GM23338 (cell line): Measurements from ENCODE around the gene TMTC2. TPM values are rescaled to one million over a fixed set of nuclear protein-coding genes. Genes with fewer than 3 reads are reported as not detected.

Experiments used
- ATAC-seq: fragments of 200-7000 bp; cut with Tn5 transposase; 3 replicates; pipeline ENCODE4 v1.9.1; 2020
- DNase-seq: peaks from one replicate; pipeline ENCODE4 v3.0.0-alpha.2; 2015; ENCODE audit warnings: low spot score
- H2AFZ ChIP-seq: fragments of 200-600 bp; sonication (generic); 2 replicates; pipeline ENCODE4 v1.8.0; 2016; ENCODE audit warnings: antibody characterized with exemption, mild to moderate bottlenecking, moderate library complexity
- H3F3A ChIP-seq: fragments of 200-600 bp; sonication (generic); replicated peaks from 2 replicates; pipeline ENCODE4 v1.8.0; 2017; ENCODE audit warnings: antibody characterized with exemption, mixed run types, low read depth
- H3K27ac ChIP-seq: fragments of 200-600 bp; sonication (generic); 2 replicates; pipeline ENCODE4 v1.6.1; 2016; ENCODE audit warnings: low read depth
- H3K27me3 ChIP-seq: fragments of 200-600 bp; sonication (generic); 2 replicates; pipeline ENCODE4 v1.8.0; 2016; ENCODE audit warnings: mild to moderate bottlenecking, mixed run types, moderate library complexity; ENCODE audit not compliant: insufficient read depth
- H3K36me3 ChIP-seq: fragments of 200-600 bp; sonication (generic); 2 replicates; pipeline ENCODE4 v1.8.0; 2016; ENCODE audit warnings: mild to moderate bottlenecking; ENCODE audit not compliant: insufficient read depth
- H3K4me1 ChIP-seq: fragments of 200-600 bp; sonication (generic); 2 replicates; pipeline ENCODE4 v1.8.0; 2016; ENCODE audit warnings: mild to moderate bottlenecking, moderate library complexity; ENCODE audit not compliant: insufficient read depth
- H3K4me2 ChIP-seq: fragments of 200-600 bp; sonication (generic); 2 replicates; pipeline ENCODE4 v1.7.1; 2017; ENCODE audit warnings: mixed run types
- H3K4me3 ChIP-seq: fragments of 200-600 bp; sonication (generic); 2 replicates; pipeline ENCODE4 v1.6.1; 2016; ENCODE audit warnings: mixed run types
- H3K79me2 ChIP-seq: fragments of 200-600 bp; sonication (generic); replicated peaks from 2 replicates; pipeline ENCODE4 v1.8.0; 2017; ENCODE audit warnings: mild to moderate bottlenecking; ENCODE audit not compliant: insufficient read depth
- H3K9me2 ChIP-seq: fragments of 200-600 bp; sonication (generic); 2 replicates; pipeline ENCODE4 v1.8.0; 2017; ENCODE audit not compliant: insufficient read depth
- H4K20me1 ChIP-seq: fragments of 200-600 bp; sonication (generic); replicated peaks from 2 replicates; pipeline ENCODE4 v1.8.0; 2017; ENCODE audit warnings: mild to moderate bottlenecking; ENCODE audit not compliant: insufficient read depth
- H3K27ac Mint-ChIP-seq: 2 replicates; pipeline ENCODE4 v1.8.0; 2020; ENCODE audit warnings: inconsistent platforms, mild to moderate bottlenecking, moderate library complexity, mixed read lengths
- H3K27me3 Mint-ChIP-seq: 3 replicates; pipeline ENCODE4 v1.8.0; 2022; ENCODE audit warnings: low read depth, mild to moderate bottlenecking, moderate library complexity, mixed read lengths, inconsistent platforms; ENCODE audit not compliant: insufficient read depth, poor library complexity
- H3K36me3 Mint-ChIP-seq: 3 replicates; pipeline ENCODE4 v1.8.0; 2021; ENCODE audit warnings: low read depth, mild to moderate bottlenecking, inconsistent platforms, moderate library complexity, mixed read lengths
- H3K4me1 Mint-ChIP-seq: 3 replicates; pipeline ENCODE4 v1.8.0; 2020; ENCODE audit warnings: mild to moderate bottlenecking, inconsistent platforms, mixed read lengths
- H3K4me3 Mint-ChIP-seq: 3 replicates; pipeline ENCODE4 v1.8.0; 2021; ENCODE audit warnings: moderate library complexity, mild to moderate bottlenecking, inconsistent platforms, mixed read lengths
- H3K9me3 Mint-ChIP-seq: 3 replicates; pipeline ENCODE4 v1.8.0; 2020; ENCODE audit warnings: moderate library complexity, mild to moderate bottlenecking, inconsistent platforms, mixed read lengths
- CREB1 ChIP-seq: fragments of 250-450 bp; sonication (Bioruptor Pico); IDR thresholded peaks from 2 replicates; pipeline ENCODE4 v1.5.0; 2020; ENCODE audit warnings: low read depth, mild to moderate bottlenecking, moderate library complexity
- EZH2 ChIP-seq: fragments of 200-600 bp; sonication (generic); IDR thresholded peaks from one replicate; pipeline ENCODE4 v1.8.0; 2017; ENCODE audit warnings: antibody characterized with exemption, mild to moderate bottlenecking, low read depth; ENCODE audit not compliant: unreplicated experiment
- EZH2phosphoT487 ChIP-seq: fragments of 200-600 bp; sonication (generic); IDR thresholded peaks from one replicate; pipeline ENCODE4 v1.8.1; 2018; ENCODE audit warnings: antibody characterized with exemption; ENCODE audit not compliant: unreplicated experiment
- JUNB ChIP-seq: IDR thresholded peaks from one replicate; pipeline ENCODE4 v1.6.1; 2016; ENCODE audit warnings: antibody characterized with exemption; ENCODE audit not compliant: unreplicated experiment
- POLR2AphosphoS5 ChIP-seq: IDR thresholded peaks from 2 replicates; pipeline ENCODE4 v1.6.1; 2016; ENCODE audit warnings: antibody characterized with exemption, low read depth
- STAT1 ChIP-seq: IDR thresholded peaks from one replicate; pipeline ENCODE4 v1.6.1; 2016; ENCODE audit warnings: antibody characterized with exemption; ENCODE audit not compliant: unreplicated experiment
- ZNF114 ChIP-seq: fragments of 250-450 bp; sonication (Bioruptor Pico); IDR thresholded peaks from 2 replicates; pipeline ENCODE4 v1.5.0; 2020; ENCODE audit warnings: mild to moderate bottlenecking, moderate library complexity
- ZNF331 ChIP-seq: fragments of 250-450 bp; sonication (Bioruptor Pico); IDR thresholded peaks from 2 replicates; pipeline ENCODE4 v1.5.0; 2020; ENCODE audit warnings: low read depth, mild to moderate bottlenecking, moderate library complexity
- ZNF462 ChIP-seq: fragments of 250-450 bp; sonication (Bioruptor Pico); IDR thresholded peaks from 2 replicates; pipeline ENCODE4 v1.5.0; 2020; ENCODE audit warnings: mild to moderate bottlenecking, moderate library complexity
- polyA plus RNA-seq: library from polyadenylated mRNA; unstranded; fragments of >200 nt; fragmentation: Nextera tagmentation; extraction: Ambion mirVana; gene quantifications from 2 replicates; pipeline ENCODE4 v1.2.1, GENCODE V29; 2016
- total RNA-seq: library from RNA; depleted of rRNA; stranded (reverse); fragments of >200 nt; shearing (Covaris generic); gene quantifications from 2 replicates; pipeline ENCODE4 v1.2.3, GENCODE V29; 2014
- TF ChIP-seq, protein P1 (sequence below): IDR thresholded peaks from one replicate; pipeline ENCODE4 v1.6.1; 2018; ENCODE audit warnings: antibody characterized with exemption; ENCODE audit not compliant: unreplicated experiment
- TF ChIP-seq, protein P2 (sequence below): IDR thresholded peaks from 2 replicates; pipeline ENCODE4 v1.6.1; 2016; ENCODE audit warnings: antibody characterized with exemption
- TF ChIP-seq, protein P3 (sequence below), 2 experiments: fragments of 200-600 bp in 1 of 2; sonication (generic) in 1 of 2; conservative IDR thresholded peaks; 2 replicates each; pipeline versions ENCODE4 v1.5.1 to v1.6.1; 2016 to 2017; ENCODE audit warnings: antibody characterized with exemption in 2 of 2, low read depth in 2 of 2, mild to moderate bottlenecking in 2 of 2, moderate library complexity in 1 of 2

The TMTC2 gene
- total and polyA plus RNA-seq, 2 experiments from 2014 or later = 0.57 to 6.5 TPM

GRCh38 chr12:82841487-82841904 lies 154.8 kb downstream of the TMTC2 start (continued):
- TF ChIP-seq ZNF462 (CRISPR knock-in tag) (no peak), CREB1 (no peak), JUNB (no peak), EZH2phosphoT487 (no peak), STAT1 (no peak), ZNF114 (CRISPR knock-in tag) (no peak), POLR2AphosphoS5 (no peak), EZH2 (no peak)

DNA sequence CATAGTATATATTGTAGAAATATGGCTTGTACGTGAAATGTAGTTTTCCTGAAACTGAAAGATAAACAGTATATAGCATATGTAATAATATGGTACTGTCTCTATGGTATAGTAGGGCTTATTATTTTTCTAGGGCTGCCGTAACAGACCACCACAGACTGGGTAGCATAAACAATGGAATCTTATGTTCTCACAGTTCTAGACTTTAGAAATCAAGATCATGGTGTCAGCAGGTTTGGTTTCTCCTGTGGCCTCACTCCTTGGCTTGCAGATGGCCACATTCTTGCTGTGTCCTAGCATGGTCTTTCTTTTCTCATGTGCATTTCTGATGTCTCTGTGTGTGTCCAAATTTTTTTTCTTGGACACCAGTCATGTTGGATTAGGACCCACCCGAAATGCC lies 155.8 kb downstream of the TMTC2 start:
- Mint-ChIP-seq H3K27me3 (no peaks in the 10 kb centered on the region), H3K9me3 (no peaks in the 10 kb centered on the region), H3K4me1 (peaks cover 9% of the 10 kb centered on the region), H3K36me3 (no peaks in the 10 kb centered on the region), H3K27ac (no peak overlapping the region), H3K4me3 (no peak overlapping the region)
- Histone ChIP-seq H3K4me3 (no peak overlapping the region), H2AFZ (no peak overlapping the region), H4K20me1 (no peaks in the 10 kb centered on the region; the same call in 1 of the 2 replicates), H3K79me2 (no peaks in the 10 kb centered on the region), H3K4me2 (no peak overlapping the region), H3K4me1 (peaks cover 5% of the 10 kb centered on the region; the same call in 1 of the 2 replicates), H3F3A (no peaks in the 10 kb centered on the region), H3K36me3 (no peaks in the 10 kb centered on the region), H3K27ac (no peak overlapping the region), H3K27me3 (no peaks in the 10 kb centered on the region), H3K9me2 (no peaks in the 10 kb centered on the region)
- DNase-seq (no peak), ATAC-seq (no peak)
- TF ChIP-seq, protein P1, sequence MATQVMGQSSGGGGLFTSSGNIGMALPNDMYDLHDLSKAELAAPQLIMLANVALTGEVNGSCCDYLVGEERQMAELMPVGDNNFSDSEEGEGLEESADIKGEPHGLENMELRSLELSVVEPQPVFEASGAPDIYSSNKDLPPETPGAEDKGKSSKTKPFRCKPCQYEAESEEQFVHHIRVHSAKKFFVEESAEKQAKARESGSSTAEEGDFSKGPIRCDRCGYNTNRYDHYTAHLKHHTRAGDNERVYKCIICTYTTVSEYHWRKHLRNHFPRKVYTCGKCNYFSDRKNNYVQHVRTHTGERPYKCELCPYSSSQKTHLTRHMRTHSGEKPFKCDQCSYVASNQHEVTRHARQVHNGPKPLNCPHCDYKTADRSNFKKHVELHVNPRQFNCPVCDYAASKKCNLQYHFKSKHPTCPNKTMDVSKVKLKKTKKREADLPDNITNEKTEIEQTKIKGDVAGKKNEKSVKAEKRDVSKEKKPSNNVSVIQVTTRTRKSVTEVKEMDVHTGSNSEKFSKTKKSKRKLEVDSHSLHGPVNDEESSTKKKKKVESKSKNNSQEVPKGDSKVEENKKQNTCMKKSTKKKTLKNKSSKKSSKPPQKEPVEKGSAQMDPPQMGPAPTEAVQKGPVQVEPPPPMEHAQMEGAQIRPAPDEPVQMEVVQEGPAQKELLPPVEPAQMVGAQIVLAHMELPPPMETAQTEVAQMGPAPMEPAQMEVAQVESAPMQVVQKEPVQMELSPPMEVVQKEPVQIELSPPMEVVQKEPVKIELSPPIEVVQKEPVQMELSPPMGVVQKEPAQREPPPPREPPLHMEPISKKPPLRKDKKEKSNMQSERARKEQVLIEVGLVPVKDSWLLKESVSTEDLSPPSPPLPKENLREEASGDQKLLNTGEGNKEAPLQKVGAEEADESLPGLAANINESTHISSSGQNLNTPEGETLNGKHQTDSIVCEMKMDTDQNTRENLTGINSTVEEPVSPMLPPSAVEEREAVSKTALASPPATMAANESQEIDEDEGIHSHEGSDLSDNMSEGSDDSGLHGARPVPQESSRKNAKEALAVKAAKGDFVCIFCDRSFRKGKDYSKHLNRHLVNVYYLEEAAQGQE = no peak
- TF ChIP-seq EZH2phosphoT487 = no peak
- TF ChIP-seq ZNF114 (CRISPR knock-in tag) = no peak
- no peak for TF ChIP-seq CREB1
- TF ChIP-seq EZH2 = no peak
- TF ChIP-seq STAT1 = no peak
- no peak for TF ChIP-seq POLR2AphosphoS5
- TF ChIP-seq, protein P2, sequence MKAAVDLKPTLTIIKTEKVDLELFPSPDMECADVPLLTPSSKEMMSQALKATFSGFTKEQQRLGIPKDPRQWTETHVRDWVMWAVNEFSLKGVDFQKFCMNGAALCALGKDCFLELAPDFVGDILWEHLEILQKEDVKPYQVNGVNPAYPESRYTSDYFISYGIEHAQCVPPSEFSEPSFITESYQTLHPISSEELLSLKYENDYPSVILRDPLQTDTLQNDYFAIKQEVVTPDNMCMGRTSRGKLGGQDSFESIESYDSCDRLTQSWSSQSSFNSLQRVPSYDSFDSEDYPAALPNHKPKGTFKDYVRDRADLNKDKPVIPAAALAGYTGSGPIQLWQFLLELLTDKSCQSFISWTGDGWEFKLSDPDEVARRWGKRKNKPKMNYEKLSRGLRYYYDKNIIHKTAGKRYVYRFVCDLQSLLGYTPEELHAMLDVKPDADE = no peak
- no peak for TF ChIP-seq JUNB
- TF ChIP-seq ZNF331 (CRISPR knock-in tag) = no peak
- TF ChIP-seq, protein P3, sequence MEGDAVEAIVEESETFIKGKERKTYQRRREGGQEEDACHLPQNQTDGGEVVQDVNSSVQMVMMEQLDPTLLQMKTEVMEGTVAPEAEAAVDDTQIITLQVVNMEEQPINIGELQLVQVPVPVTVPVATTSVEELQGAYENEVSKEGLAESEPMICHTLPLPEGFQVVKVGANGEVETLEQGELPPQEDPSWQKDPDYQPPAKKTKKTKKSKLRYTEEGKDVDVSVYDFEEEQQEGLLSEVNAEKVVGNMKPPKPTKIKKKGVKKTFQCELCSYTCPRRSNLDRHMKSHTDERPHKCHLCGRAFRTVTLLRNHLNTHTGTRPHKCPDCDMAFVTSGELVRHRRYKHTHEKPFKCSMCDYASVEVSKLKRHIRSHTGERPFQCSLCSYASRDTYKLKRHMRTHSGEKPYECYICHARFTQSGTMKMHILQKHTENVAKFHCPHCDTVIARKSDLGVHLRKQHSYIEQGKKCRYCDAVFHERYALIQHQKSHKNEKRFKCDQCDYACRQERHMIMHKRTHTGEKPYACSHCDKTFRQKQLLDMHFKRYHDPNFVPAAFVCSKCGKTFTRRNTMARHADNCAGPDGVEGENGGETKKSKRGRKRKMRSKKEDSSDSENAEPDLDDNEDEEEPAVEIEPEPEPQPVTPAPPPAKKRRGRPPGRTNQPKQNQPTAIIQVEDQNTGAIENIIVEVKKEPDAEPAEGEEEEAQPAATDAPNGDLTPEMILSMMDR (conservative IDR thresholded peaks at IDR 0.05; ENCODE audit: low read depth in 2 of 2) = no peak
